GM12874 (cell line): ENCODE data around the gene ALX1.

ENCODE experiments used
- TF ChIP-seq, protein P1 (sequence below): IDR thresholded peaks from 2 replicates; pipeline ENCODE4 v1.5.1; 2011; ENCODE audit warnings: low read depth, mild to moderate bottlenecking, control low read depth, low read length, moderate library complexity; ENCODE audit not compliant: insufficient read depth

ALX1 gene

DNA sequence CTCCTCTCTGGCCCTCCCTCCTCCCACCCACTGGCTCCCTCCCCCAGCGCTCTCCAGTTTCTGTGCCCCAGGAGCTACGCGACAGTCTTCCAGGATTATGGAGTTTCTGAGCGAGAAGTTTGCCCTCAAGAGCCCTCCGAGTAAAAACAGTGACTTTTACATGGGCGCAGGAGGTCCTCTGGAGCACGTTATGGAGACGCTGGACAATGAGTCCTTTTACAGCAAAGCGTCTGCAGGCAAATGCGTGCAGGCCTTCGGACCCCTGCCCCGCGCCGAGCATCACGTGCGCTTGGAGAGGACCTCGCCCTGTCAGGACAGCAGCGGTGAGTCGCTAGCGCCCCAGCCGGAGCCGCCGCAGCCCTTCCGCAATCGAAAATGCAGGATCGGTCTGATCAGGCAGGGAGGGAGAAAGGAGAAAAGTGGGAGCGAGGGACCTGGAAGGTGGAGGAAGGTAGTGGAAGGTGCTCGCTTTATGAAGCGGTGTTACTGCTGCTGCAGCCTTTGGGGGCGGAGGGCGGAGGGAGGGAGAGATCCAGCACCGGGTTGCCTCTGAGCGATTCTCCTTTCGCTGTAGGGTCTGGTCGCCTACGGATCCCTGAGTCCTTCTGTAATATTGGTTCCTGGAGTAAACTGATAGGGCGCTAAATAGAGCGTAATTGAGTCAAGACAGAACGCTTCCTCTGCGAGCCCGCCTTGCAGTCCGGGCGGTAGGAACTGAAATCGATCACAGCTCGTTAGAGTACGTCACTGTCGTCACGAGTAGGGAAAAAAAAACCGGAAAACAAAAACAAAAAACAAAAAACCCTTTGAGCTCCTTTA is at the start of gene ALX1:
TSS of gene ALX1 (plus strand) at position 56 of the 819 bp plus-strand sequence. CDS start at position 98, 42 bp downstream.
- TF ChIP-seq, protein P1, sequence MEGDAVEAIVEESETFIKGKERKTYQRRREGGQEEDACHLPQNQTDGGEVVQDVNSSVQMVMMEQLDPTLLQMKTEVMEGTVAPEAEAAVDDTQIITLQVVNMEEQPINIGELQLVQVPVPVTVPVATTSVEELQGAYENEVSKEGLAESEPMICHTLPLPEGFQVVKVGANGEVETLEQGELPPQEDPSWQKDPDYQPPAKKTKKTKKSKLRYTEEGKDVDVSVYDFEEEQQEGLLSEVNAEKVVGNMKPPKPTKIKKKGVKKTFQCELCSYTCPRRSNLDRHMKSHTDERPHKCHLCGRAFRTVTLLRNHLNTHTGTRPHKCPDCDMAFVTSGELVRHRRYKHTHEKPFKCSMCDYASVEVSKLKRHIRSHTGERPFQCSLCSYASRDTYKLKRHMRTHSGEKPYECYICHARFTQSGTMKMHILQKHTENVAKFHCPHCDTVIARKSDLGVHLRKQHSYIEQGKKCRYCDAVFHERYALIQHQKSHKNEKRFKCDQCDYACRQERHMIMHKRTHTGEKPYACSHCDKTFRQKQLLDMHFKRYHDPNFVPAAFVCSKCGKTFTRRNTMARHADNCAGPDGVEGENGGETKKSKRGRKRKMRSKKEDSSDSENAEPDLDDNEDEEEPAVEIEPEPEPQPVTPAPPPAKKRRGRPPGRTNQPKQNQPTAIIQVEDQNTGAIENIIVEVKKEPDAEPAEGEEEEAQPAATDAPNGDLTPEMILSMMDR = no peak

DNA sequence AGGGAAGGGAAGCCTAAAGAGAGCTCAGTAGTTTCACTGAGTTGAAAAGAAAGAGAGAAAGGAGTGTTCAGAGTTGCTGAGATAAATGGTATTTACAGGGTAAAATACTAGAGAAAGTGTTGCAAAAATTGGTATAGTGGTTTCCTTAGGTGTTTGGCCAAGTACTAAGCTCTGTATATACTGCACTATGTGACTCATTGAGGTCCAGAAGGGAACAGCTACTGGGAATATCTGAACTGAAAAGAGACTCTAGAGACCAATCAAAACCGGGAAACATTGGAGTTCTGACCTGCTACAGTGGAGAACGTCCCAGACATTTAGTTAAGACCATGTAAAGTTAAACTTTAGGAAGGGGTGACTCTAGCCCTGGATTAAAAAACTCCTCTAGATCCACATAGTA is 42.7 kb upstream of the ALX1 start:
- TF ChIP-seq, protein P1 = no peak

DNA sequence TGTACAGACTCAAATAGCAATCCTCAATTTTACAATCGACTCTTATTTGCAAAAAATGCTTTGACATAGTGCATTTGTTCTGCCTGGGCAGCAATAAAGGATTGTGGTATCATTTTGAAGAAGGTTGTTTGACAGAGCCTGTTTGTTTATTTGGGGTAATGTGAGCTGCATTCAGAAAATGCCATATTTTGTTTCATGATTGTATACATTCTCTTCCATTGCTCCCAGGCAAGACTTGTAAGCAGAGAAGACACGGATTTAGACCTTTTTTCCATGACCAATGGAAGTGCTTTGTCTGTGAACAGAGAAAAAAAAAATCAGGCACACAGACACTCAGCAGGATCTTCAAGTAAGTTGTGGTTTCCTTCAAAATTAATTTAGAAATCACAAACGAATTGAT is 35.5 kb upstream of the ALX1 start:
- TF ChIP-seq, protein P1 = no peak

DNA sequence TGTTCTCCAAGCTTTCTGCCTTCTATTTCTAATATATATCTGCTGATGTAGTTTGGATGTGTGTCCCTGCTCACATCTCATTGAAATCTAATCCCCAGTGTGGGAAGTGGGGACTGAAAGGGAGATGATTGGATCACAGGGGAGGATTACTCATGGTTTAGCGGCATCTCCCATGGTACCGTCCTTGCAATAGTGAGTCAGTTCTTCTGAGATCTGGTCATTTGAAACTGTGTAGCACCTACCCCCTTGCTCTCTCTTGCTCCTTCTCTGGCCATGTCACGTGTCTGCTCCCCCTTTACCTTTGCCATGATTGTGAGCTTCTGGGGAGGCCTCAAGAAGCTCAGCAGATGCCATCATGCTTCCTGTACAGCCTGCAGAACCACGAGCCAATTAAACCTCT is 26.2 kb upstream of the ALX1 start:
- TF ChIP-seq, protein P1 = no peak

DNA sequence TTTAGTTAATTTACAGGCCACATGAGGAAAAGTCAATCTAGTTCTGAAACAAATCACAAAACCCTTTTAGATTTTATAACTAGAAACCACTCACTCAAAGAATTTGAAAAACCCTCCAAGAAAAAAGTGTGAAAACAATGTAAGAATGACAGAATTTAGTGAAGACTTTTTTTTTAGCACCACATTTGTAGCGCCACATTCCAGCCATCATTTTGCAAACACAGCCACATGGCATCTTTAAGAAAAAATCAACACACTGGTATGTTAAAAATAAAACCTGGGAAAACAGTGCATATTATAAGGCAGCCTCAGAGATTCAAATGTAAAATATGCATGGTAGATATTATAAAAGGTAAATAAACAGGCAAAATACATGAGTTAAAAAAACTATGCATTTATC is 22.3 kb upstream of the ALX1 start:
- TF ChIP-seq, protein P1 = no peak

DNA sequence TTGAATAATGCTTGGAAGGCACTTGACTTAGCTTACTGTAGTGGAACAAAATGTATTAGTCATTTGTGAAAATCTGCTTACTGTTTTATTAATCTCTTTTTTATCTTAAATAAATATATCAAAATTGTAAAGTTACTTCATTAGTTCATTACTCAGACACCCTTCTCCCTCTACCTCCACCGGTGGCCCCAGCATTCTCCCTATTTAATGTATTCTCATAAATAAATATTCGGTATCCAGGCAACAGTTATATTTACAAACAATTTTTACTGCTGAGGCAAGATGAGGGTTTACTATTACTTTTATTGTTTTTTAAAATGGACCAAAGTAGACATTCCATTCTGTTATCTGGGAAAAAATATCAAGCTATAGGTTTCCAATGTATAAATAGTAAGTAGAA is 19.6 kb upstream of the ALX1 start:
- TF ChIP-seq, protein P1 = no peak

DNA sequence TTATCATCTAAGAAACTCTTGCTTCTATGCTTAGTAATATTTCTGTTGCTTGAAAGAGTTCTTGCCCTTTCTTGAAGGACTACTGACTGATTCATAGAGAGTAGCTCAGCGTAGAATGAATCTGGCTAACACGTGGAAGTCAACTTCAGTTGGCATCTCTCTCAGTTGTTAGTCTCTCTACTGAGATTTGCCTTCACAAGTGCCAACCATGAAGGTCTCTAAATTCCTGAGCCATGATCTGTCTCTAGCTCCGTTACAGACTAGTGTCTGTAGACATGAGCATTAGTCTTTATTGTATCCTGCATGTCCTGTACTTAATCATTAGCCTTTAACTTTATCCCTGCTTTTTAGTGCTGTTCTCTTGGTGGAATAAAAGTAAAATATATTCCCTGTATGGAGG is 19.1 kb upstream of the ALX1 start:
- TF ChIP-seq, protein P1 = no peak
